GM12878 (cell line): ENCODE results near the gene CNNM1.

Source experiments
- CTCF ChIP-seq, 3 experiments: IDR thresholded peaks in 2 of 3; conservative IDR thresholded peaks in 1 of 3; 2 replicates each; pipeline ENCODE4 v1.5.1; 2011; ENCODE audit warnings: low read depth in 3 of 3, low read length in 3 of 3, mild to moderate bottlenecking in 3 of 3, control low read depth in 2 of 3, moderate library complexity in 2 of 3, inconsistent platforms in 1 of 3, mixed read lengths in 1 of 3; ENCODE audit not compliant: control insufficient read depth in 2 of 3, insufficient read depth in 1 of 3; ENCODE audit errors: extremely low read depth in 1 of 3
- GABPA ChIP-seq: IDR thresholded peaks from 2 replicates; pipeline ENCODE4 v1.6.1; 2014; ENCODE audit warnings: antibody characterized with exemption, low read depth, mild to moderate bottlenecking, inconsistent platforms
- HDAC6 ChIP-seq: fragments of 200-600 bp; sonication (generic); IDR thresholded peaks from one replicate; pipeline ENCODE4 v1.8.0; 2017; ENCODE audit warnings: antibody characterized with exemption; ENCODE audit not compliant: unreplicated experiment

GRCh38 chr10:99326871-99327270 is 2.3 kb upstream of the CNNM1 start:
- TF ChIP-seq CTCF (IDR thresholded peaks at IDR 0.05 in 2 of 3, conservative IDR thresholded peaks at IDR 0.05 in 1 of 3; ENCODE audit: control insufficient read depth in 2 of 3, extremely low read depth in 1 of 3, insufficient read depth in 1 of 3, low read depth in 3 of 3, low read length in 3 of 3) (no peak), HDAC6 (no peak), GABPA (no peak)
